A673 (cell line): Measurements from ENCODE around the gene KRT38. TPM values are rescaled to one million over a fixed set of nuclear protein-coding genes. Genes with fewer than 3 reads are reported as not detected.

Experiments
- BruUV-seq: library from RNA; stranded (reverse); fragments of 400-500 nt; replicated peaks from 2 replicates; lab custom pipeline; 2021; lab: Mats Ljungman, UMichigan
- CTCF ChIA-PET: fragments of 300-600 bp; sonication (Branson Sonifier 250); formaldehyde crosslinking; loops from one replicate; lab custom pipeline; 2022; ENCODE audit warnings: antibody characterized with exemption; lab: Charles Lee
- POLR2A ChIA-PET: fragments of 300-600 bp; sonication (Branson Sonifier 250); formaldehyde crosslinking; loops from one replicate; lab custom pipeline; 2022; ENCODE audit warnings: antibody characterized with exemption; ENCODE audit not compliant: low non-redundant PET; lab: Charles Lee
- DNase-seq: peaks from one replicate; pipeline ENCODE4 v3.0.0-alpha.2; 2015; ENCODE audit warnings: low spot score
- H3K27ac ChIP-seq: fragments of 200-600 bp; sonication (generic); 2 replicates; pipeline ENCODE4 v1.5.1; 2016; ENCODE audit warnings: mixed run types, low read depth, mild to moderate bottlenecking, mixed read lengths, antibody characterized with exemption, low read length; ENCODE audit not compliant: poor library complexity, severe bottlenecking
- H3K27me3 ChIP-seq: fragments of 200-600 bp; sonication (generic); replicated peaks from 2 replicates; pipeline ENCODE4 v1.6.1; 2017; ENCODE audit warnings: mixed run types, low read depth, mild to moderate bottlenecking, mixed read lengths, antibody characterized with exemption, low read length; ENCODE audit not compliant: insufficient read depth, poor library complexity
- H3K36me3 ChIP-seq: fragments of 200-600 bp; sonication (generic); 2 replicates; pipeline ENCODE4 v1.6.1; 2016; ENCODE audit warnings: mixed run types, mild to moderate bottlenecking, mixed read lengths, antibody characterized with exemption, low read length; ENCODE audit not compliant: insufficient read depth, poor library complexity, severe bottlenecking
- H3K4me1 ChIP-seq: fragments of 200-600 bp; sonication (generic); 2 replicates; pipeline ENCODE4 v1.6.1; 2017; ENCODE audit warnings: mixed run types, mild to moderate bottlenecking, mixed read lengths, antibody characterized with exemption, low read length; ENCODE audit not compliant: insufficient read depth, poor library complexity, severe bottlenecking
- H3K4me3 ChIP-seq: fragments of 200-600 bp; sonication (generic); 2 replicates; pipeline ENCODE4 v1.5.1; 2016; ENCODE audit warnings: low read depth, mixed run types, mild to moderate bottlenecking, mixed read lengths, low read length; ENCODE audit not compliant: poor library complexity, severe bottlenecking
- H3K9me3 ChIP-seq: fragments of 200-600 bp; sonication (generic); 2 replicates; pipeline ENCODE4 v1.6.1; 2016; ENCODE audit warnings: mixed run types, low read depth, mild to moderate bottlenecking, mixed read lengths, antibody characterized with exemption, low read length; ENCODE audit not compliant: poor library complexity, severe bottlenecking
- EZH2 ChIP-seq: fragments of 200-600 bp; sonication (generic); IDR thresholded peaks from 2 replicates; pipeline ENCODE4 v1.6.1; 2017; ENCODE audit warnings: borderline replicate concordance, low read depth, mild to moderate bottlenecking, mixed read lengths, antibody characterized with exemption, low read length; ENCODE audit not compliant: poor library complexity, severe bottlenecking
- intact Hi-C: fragments of 100-400 bp; cut with micrococcal nuclease; formaldehyde crosslinking; loops from one replicate; pipeline ENCODE4 v1.10.0; 2022; ENCODE audit not compliant: unreplicated experiment
- total RNA-seq: library from RNA; stranded (reverse); gene quantifications from 2 replicates; pipeline ENCODE4 v1.2.3, GENCODE V29; 2021
- TF ChIP-seq, protein P1 (sequence below): fragments of 300-800, 200-600 bp; sonication (generic); conservative IDR thresholded peaks from 2 replicates; pipeline ENCODE4 v1.5.1; 2017; ENCODE audit warnings: low read depth, mild to moderate bottlenecking, antibody characterized with exemption, low read length, moderate library complexity, mixed read lengths

Gene KRT38
- total RNA-seq, 1 experiment from 2014 or later, result not detected

DNA sequence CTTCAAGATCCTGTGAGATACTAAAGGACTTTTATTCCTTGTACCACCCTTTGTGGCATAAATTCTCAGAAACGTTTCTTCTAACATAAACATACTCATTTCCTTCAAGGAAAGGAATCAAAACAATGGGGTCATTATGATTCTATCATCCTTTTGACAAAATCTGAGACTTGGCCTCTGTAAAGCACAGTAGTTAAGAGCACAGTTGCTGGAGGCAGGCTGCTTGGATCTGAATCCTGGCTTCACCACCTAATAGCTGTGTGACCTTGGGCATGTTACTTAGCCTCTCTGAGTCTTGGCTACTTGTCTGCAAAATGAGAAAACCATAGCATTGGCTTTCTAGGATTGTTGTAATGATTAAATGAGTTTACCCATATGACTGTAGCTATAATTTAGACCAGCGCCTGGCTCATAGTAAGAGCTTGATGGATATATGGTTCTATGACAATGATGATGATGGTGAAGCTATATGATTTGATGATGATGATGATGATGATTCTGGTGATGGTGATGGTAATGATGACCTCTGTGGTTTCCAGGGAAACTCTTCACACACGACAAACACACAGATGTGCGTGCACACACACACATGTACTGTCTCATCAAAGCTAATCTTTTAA is 37.3 kb downstream of the KRT38 start:
- no peak overlapping the region for H3K27ac ChIP-seq
- no peak for DNase-seq
- intact Hi-C loops, result no loop called here
- no TSS peak for BruUV-seq
- no peaks in the 10 kb centered on the region for H3K36me3 ChIP-seq
- ChIA-PET POLR2A (no interaction called here), CTCF (no interaction called here)
- no peak overlapping the region for H3K4me3 ChIP-seq
- H3K4me1 ChIP-seq, result no peaks in the 10 kb centered on the region
- TF ChIP-seq, protein P1, sequence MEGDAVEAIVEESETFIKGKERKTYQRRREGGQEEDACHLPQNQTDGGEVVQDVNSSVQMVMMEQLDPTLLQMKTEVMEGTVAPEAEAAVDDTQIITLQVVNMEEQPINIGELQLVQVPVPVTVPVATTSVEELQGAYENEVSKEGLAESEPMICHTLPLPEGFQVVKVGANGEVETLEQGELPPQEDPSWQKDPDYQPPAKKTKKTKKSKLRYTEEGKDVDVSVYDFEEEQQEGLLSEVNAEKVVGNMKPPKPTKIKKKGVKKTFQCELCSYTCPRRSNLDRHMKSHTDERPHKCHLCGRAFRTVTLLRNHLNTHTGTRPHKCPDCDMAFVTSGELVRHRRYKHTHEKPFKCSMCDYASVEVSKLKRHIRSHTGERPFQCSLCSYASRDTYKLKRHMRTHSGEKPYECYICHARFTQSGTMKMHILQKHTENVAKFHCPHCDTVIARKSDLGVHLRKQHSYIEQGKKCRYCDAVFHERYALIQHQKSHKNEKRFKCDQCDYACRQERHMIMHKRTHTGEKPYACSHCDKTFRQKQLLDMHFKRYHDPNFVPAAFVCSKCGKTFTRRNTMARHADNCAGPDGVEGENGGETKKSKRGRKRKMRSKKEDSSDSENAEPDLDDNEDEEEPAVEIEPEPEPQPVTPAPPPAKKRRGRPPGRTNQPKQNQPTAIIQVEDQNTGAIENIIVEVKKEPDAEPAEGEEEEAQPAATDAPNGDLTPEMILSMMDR, result no peak
- no peak for TF ChIP-seq EZH2
- no peaks in the 10 kb centered on the region for H3K27me3 ChIP-seq
- no peaks in the 10 kb centered on the region for H3K9me3 ChIP-seq

DNA sequence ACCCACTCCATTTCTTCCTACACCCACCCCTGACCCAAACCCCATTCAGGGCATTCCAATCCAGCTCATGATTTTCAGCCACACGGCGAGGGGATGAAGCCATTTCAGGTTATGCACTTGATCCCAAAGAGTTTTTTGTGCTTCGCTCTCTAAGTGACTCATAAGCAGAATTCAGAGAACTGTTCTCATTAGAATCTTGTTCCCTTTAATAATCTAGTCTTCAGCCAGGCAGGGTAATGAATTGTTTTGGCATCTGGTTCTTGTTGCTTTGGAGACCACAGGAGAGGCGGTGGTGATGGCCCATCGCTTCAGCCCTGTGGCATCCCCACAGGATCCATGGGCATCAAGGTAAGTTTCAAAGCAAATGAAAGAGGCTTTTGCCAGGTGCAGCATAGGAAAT is 38.6 kb downstream of the KRT38 start:
- H3K9me3 ChIP-seq, result no peaks in the 10 kb centered on the region
- no peak overlapping the region for H3K4me3 ChIP-seq
- no peaks in the 10 kb centered on the region for H3K4me1 ChIP-seq
- no peaks in the 10 kb centered on the region for H3K27me3 ChIP-seq
- DNase-seq, result no peak
- TF ChIP-seq, protein P1, result no peak
- TF ChIP-seq EZH2, result no peak
- no peaks in the 10 kb centered on the region for H3K36me3 ChIP-seq
- no peak overlapping the region for H3K27ac ChIP-seq
- ChIA-PET CTCF (no interaction called here), POLR2A (no interaction called here)
- intact Hi-C loops, result no loop called here
- no TSS peak for BruUV-seq

DNA sequence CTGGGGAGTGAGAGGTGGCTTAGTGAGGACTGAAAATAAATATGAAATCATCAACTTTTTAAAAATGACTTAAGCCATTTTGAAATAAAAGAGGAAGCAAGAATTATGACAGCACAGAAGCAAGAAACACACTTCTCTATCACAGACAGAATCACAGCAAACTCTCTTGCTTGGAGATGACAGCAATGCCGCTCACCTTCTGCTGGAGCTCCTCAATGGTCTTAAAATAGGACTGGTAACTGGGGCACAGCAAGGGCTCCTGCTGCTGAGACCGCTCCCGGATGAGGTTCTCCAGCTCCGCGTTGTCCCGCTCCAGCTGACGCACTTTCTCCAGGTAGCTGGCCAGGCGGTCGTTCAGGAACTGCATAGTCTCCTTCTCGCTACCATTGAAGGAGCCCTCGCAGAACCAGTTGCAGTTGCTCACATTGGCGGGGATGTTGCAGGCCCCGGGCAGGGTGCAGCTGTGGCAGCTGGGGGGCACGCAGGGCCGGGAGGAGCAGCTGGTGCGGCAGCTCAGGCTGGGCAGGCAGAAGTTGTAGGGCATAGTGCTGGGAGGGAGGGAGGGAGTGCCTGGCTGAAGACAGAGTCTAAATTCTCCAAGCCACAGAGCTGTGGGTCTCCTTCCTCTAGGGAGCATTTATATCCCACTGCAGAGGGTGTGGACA is 43.7 kb downstream of the KRT38 start, which contains the start of gene KRT31:
Gene KRT31, minus strand, starts transcription at position 613 of the 665 bp plus-strand sequence. Its CDS starts 69 bp downstream, at position 544.
- Histone ChIP-seq H3K27me3 (no peaks in the 10 kb centered on the region), H3K36me3 (no peaks in the 10 kb centered on the region), H3K4me1 (no peaks in the 10 kb centered on the region), H3K4me3 (no peak within 1 kb of the TSS), H3K9me3 (no peaks in the 10 kb centered on the region), H3K27ac (no peak within 1 kb of the TSS)
- POLR2A ChIA-PET, result no interaction called here
- intact Hi-C loops, result no loop called here
- CTCF ChIA-PET, result no interaction called here
- no peak for DNase-seq
- TF ChIP-seq EZH2, result no peak
- TF ChIP-seq, protein P1, result no peak
- no TSS peak for BruUV-seq
